ENCODE results near the gene MMP24OS. TPM values are rescaled to one million over a fixed set of nuclear protein-coding genes. Genes with fewer than 3 reads are reported as not detected.

The MMP24OS gene
- total and polyA plus RNA-seq, 2 of the 4 experiments (the other 2 are of a cell fraction) = 5.9 to 64.9 TPM

GRCh38 chr20:35311409-35311808, 33.5 kb upstream of the MMP24OS start:
- H2AK9ac ChIP-seq (replicated peaks; ENCODE audit: low read depth, low read length, poor library complexity) = no peak overlapping the region
- no peak for ATAC-seq (ENCODE audit: low read depth)
- peak overlapping the region; percentile 61; the same call in 1 of the 2 replicates for H3K23ac ChIP-seq (ENCODE audit: low read depth, low read length)
- H3K56ac ChIP-seq (ENCODE audit: extremely low read depth, insufficient read depth, low read length) = peak overlapping the region; percentile 86; the same call in 1 of the 2 replicates
- H3K9ac ChIP-seq (ENCODE audit: low read depth, low read length) = no peak overlapping the region
- peak overlapping the region; percentile 98 for H3K4ac ChIP-seq (ENCODE audit: low read depth, low read length)
- peak overlapping the region; percentile 50 to 88 for H4K8ac ChIP-seq (ENCODE audit: low read depth in 2 of 2, low read length in 2 of 2)
- no peak overlapping the region for H2AFZ ChIP-seq (replicated peaks; ENCODE audit: low read length, poor library complexity)
- H2BK120ac ChIP-seq (ENCODE audit: low read depth, low read length) = peak overlapping the region; percentile 99
- no peaks in the 10 kb centered on the region for H3K36me3 ChIP-seq (ENCODE audit: control insufficient read depth, insufficient read depth, low read length)
- H3K27me3 ChIP-seq (ENCODE audit: control insufficient read depth, insufficient read depth, low read length) = no peaks in the 10 kb centered on the region
- peak overlapping the region; percentile 98 for H4K91ac ChIP-seq (ENCODE audit: insufficient read depth, low read depth, low read length)
- peak overlapping the region; percentile 92; the same call in 1 of the 2 replicates for H3K14ac ChIP-seq (replicated peaks; ENCODE audit: low read depth, low read length)
- no peaks in the 10 kb centered on the region for H3K9me3 ChIP-seq (ENCODE audit: control insufficient read depth, insufficient read depth, low read length)
- H3K4me2 ChIP-seq (ENCODE audit: low read depth, low read length) = no peak overlapping the region
- H2BK20ac ChIP-seq (ENCODE audit: low read depth, low read length) = peak overlapping the region; percentile 98
- peak overlapping the region; percentile 83 for H2BK5ac ChIP-seq (ENCODE audit: low read depth, low read length, poor library complexity, severe bottlenecking)
- peak overlapping the region; percentile 68; the same call in 1 of the 2 replicates for H3K18ac ChIP-seq (ENCODE audit: low read depth, low read length)
- peaks cover 41% of the 10 kb centered on the region for H3K4me1 ChIP-seq (ENCODE audit: control insufficient read depth, insufficient read depth, low read length)
- ChIA-PET CTCF (interaction anchor here (1.4 kb wide), 1 partner anchor 128 kb away, joined by 3 read pairs; no protein-coding TSS in a partner anchor), POLR2A (ENCODE audit: unreplicated experiment) (interaction anchor here (0.6 kb wide), 1 partner anchor 27 kb away, joined by 4 read pairs; the partner anchor contains the start of gene EIF6)
- peak overlapping the region; percentile 4; the same call in 1 of the 2 replicates for H4K5ac ChIP-seq (ENCODE audit: low read depth, low read length)
- no peaks in the 10 kb centered on the region for H4K20me1 ChIP-seq (ENCODE audit: insufficient read depth, low read length)
- peak overlapping the region; percentile 82; the same call in 1 of the 2 replicates for H3K27ac ChIP-seq (ENCODE audit: insufficient read depth, low read length)
- BruUV-seq (replicated peaks) = no TSS peak
- DNase-seq = peak; percentile 77
- peak overlapping the region; percentile 80; the same call in 1 of the 2 replicates for H2AK5ac ChIP-seq (ENCODE audit: low read depth, low read length)
- peak overlapping the region; percentile 99 for H2BK15ac ChIP-seq (ENCODE audit: low read depth, low read length)
- no peak overlapping the region for H3K4me3 ChIP-seq (ENCODE audit: insufficient read depth, low read depth, low read length)
- 57% methylated on average over 2 of the region's 2 CpGs; no CpG with 5 or more reads in 1 of the 2 experiments for whole genome bisulfite sequencing, 2 experiments (ENCODE audit: extremely low coverage in 2 of 2, insufficient read length in 1 of 2)
- H3K79me1 ChIP-seq (ENCODE audit: low read depth in 1 of 2, low read length in 2 of 2) = peaks cover 0 to 56% of the 10 kb centered on the region in 2 experiments; a peak in 2 of 4 replicates
- intact Hi-C loops (cut with micrococcal nuclease) (no loop called here), dilution Hi-C loops (cut with HindIII; ENCODE audit: low sequenced_read_pairs, unreplicated experiment) (no loop called here), in situ Hi-C loops (cut with MboI; ENCODE audit: low sequenced_read_pairs) (no loop called here)
- H3K9me1 ChIP-seq (ENCODE audit: insufficient read depth, low read length) = peaks cover 49% of the 10 kb centered on the region
- no peak for TF ChIP-seq MXI1 (IDR thresholded peaks at IDR 0.05; ENCODE audit: borderline replicate concordance, low read depth, low read length)
- peak; percentile 89 for TF ChIP-seq USF2 (IDR thresholded peaks at IDR 0.05; ENCODE audit: low read depth, low read length)
- no peak for TF ChIP-seq RFX5 (IDR thresholded peaks at IDR 0.05; ENCODE audit: low read depth, low read length)
- peak; percentile 95 for TF ChIP-seq BHLHE40 (IDR thresholded peaks at IDR 0.05; ENCODE audit: low read depth, low read length)
- no peak for TF ChIP-seq RAD21 (IDR thresholded peaks at IDR 0.05; ENCODE audit: low read length)
- TF ChIP-seq NFE2L2 (IDR thresholded peaks at IDR 0.05; ENCODE audit: low read depth, low read length) = 0 out of 2 replicates have a peak, but pooled peaks have one; percentile 24
- TF ChIP-seq FOS (IDR thresholded peaks at IDR 0.05; ENCODE audit: low read depth, low read length) = 0 out of 2 replicates have a peak, but pooled peaks have one; percentile 7
- no peak for TF ChIP-seq CTCF (conservative IDR thresholded peaks at IDR 0.05; ENCODE audit: low read depth, low read length)
- TF ChIP-seq MAFK (IDR thresholded peaks at IDR 0.05; ENCODE audit: low read depth, low read length) = peak; percentile 76
- no peak for TF ChIP-seq POLR2A (IDR thresholded peaks at IDR 0.05; ENCODE audit: low read depth, low read length)
- no peak for TF ChIP-seq SMC3 (IDR thresholded peaks at IDR 0.05; ENCODE audit: low read depth, low read length)
- TF ChIP-seq ELK1 (IDR thresholded peaks at IDR 0.05; ENCODE audit: borderline replicate concordance, low read depth, low read length) = no peak
- TF ChIP-seq RCOR1 (IDR thresholded peaks at IDR 0.05; ENCODE audit: insufficient replicate concordance, low read length) = no peak
- TF ChIP-seq CHD1 (IDR thresholded peaks at IDR 0.05; ENCODE audit: low read depth, low read length) = no peak
- TF ChIP-seq MAZ (IDR thresholded peaks at IDR 0.05; ENCODE audit: borderline replicate concordance, low read depth, low read length) = no peak
